GM13976 (cell line): ENCODE data around the gene CDRT4.

Source experiments
- DNase-seq: peaks from one replicate; pipeline ENCODE4 v3.0.0; 2012; ENCODE audit warnings: low spot score
- in situ Hi-C: fragments of 300-500 bp; cut with MboI; formaldehyde crosslinking; loops from one replicate; pipeline ENCODE4 v1.12.0; 2022; ENCODE audit warnings: low sequenced_read_pairs, mixed read lengths, inconsistent platforms; ENCODE audit not compliant: unreplicated experiment
- TF ChIP-seq, protein P1 (sequence below): IDR thresholded peaks from 2 replicates; pipeline ENCODE4 v1.5.1; 2012; ENCODE audit warnings: borderline replicate concordance, mild to moderate bottlenecking; ENCODE audit not compliant: insufficient read depth; ENCODE audit errors: extremely low read depth, missing control alignments, control extremely low read depth

The CDRT4 gene

DNA sequence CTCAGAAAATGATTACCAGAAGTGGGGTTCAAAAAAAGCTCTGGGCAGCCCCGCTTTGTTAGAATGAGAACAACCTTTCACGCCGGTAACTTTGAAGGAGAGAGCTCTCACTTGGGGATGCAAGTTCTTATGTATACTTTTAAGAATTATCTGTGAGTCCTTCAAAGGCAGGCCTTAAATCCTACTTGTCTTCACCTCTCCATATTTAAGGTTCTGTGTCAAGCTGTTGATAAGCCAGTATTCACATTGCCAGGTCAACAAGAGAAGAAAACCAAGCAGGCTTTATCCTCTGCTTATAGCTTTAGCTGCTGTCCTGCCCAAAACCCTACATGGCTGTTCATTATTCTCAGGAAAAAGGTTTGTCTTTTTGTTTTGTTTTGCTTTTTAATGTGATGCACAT, 42.9 kb downstream of the CDRT4 start:
- in situ Hi-C loops: no loop called here
- DNase-seq: no peak
- TF ChIP-seq, protein P1, sequence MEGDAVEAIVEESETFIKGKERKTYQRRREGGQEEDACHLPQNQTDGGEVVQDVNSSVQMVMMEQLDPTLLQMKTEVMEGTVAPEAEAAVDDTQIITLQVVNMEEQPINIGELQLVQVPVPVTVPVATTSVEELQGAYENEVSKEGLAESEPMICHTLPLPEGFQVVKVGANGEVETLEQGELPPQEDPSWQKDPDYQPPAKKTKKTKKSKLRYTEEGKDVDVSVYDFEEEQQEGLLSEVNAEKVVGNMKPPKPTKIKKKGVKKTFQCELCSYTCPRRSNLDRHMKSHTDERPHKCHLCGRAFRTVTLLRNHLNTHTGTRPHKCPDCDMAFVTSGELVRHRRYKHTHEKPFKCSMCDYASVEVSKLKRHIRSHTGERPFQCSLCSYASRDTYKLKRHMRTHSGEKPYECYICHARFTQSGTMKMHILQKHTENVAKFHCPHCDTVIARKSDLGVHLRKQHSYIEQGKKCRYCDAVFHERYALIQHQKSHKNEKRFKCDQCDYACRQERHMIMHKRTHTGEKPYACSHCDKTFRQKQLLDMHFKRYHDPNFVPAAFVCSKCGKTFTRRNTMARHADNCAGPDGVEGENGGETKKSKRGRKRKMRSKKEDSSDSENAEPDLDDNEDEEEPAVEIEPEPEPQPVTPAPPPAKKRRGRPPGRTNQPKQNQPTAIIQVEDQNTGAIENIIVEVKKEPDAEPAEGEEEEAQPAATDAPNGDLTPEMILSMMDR: no peak

DNA sequence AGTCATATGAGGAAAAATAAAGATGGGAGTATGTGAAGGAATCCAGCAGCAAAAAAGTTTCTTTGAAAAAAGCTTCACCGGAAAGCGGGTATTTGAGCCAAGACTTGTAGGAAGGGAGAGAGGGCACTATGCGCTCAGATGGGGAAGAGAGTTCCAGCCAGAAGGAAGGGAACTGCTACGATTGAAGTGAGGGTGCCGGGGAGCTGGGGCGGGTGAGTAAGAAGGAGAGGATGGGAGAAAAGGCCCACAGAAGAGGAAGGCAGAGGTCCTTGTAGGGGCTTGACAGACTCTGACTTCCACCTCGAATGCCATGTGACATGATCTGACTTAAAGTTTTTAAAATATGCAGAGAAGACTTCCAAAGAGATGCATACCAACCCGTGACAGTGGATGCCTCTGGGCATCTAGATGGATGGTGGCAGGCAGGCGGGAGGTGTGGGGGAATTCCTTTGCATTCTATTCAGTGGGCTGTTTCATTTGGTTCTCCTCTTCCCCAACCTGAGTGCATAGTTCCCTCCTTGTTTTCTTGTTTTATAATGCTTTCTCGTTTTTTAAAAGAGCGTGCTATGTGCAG, 44.9 kb downstream of the CDRT4 start:
- in situ Hi-C loops: no loop called here
- no peak for DNase-seq
- TF ChIP-seq, protein P1: no peak

DNA sequence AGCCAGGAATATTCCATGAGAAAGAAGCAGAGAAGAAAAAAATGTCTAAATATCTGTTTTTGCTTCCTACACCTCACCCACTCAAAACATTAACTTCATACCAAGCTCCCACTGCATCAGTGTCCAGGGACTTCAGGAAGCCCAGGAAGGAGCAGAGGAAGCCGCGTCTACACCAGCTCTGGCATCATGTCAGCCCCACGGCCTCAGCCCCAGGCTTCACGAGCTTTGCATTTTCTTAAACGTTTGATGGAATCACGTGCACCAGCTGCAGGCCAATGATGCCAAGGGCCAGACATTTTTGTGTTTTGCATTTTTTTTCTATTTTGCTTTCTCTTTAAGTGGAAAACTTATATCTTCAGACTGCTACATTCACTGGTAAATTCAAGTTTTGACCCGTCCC, 48.6 kb downstream of the CDRT4 start:
- no peak for DNase-seq
- in situ Hi-C loops: no loop called here
- TF ChIP-seq, protein P1: no peak

DNA sequence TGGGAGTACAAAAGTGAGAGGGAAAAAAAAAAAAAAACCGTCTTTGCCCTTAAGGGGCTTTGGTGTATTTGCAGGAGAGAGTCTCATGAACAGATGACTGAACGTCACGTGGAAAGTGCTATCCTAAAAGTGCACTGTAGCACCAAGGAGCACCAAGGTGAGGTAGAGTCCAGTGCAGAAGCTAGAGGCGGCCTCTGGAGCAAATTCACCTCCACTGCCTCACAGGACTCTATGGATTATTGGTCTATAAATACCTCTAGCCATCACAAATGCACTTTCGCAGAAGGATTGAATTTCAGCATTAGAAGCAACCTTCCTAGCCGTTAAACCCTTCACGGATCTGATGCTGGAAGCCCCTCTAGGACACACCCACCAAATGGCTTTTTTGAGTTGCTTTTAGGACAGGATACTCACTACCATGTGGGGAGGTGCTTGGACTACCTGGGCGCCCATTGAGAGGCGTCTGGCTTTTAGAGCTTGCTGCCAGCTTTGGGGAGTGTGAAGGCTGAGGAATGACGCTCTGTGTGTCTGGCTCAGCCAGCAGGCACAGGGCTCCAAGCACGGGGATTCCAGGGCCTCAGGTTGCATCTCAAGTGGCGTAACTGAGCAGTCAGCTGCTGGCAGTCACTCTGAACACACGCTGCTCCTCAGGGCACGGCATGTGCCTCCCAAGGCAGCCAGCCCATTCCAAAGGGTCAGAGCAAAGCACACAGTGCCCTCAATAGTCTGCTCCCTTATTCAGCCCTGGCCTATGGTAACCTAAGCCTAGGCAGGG, 52.7 kb downstream of the CDRT4 start:
- DNase-seq: no peak
- in situ Hi-C loops: no loop called here
- TF ChIP-seq, protein P1: no peak

DNA sequence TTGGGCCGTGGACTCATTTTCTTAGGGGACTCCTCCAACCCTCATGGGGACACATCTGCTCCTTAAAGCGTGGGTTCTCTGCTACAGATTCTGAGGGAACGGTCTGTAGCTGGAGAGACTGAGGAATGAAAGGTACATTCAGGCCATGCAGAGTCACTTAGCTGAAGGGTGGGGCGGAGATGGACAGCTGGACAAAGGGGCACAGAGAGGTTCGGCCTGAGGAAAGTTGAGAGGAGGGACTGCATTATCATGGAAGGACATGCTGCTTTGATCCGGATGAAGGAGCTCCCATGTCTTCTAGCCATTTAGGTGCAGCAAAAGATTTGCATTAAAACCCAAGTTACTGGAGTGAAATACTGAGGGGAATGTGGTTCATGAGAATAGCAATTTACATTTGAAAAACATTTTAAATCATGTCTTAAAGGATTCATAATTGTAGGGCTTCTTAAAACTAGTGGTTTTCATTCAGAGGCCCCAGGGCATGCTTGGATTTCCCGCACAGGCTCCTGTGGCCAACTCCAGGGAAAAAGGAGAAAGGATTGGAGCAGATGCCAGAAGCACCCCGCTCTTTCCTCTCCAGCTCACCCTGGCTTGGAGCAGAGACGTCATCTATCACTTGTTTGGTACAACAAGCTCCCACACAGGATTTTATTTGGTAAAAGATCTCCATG, 54.2 kb downstream of the CDRT4 start:
- no peak for DNase-seq
- in situ Hi-C loops: no loop called here
- TF ChIP-seq, protein P1: no peak

DNA sequence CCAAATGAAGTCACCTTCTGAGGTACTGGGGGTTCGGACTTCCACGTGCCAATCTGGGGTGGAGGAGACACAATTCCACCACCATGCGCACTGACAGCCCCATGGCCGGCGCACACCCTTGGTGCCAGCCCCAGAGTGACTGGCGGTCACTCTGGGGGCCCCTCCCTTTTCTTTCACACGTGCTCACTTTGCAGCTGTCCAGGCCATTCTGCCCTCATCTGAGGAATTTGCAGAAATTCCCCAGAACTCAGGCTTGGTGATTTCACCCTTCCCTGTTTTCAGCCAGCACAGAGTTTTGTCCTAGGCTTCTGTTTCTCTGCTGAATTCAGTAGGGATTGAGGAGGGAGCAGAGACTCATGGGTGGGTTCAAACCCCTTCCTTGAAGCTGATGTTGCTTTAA, 54.8 kb downstream of the CDRT4 start:
- in situ Hi-C loops: no loop called here
- TF ChIP-seq, protein P1: no peak
- DNase-seq: no peak
